HUES64 (cell line): ENCODE measurements around the gene DDHD1.

Experiments
- H3K27ac ChIP-seq: 2 replicates; pipeline ENCODE4 v1.7.0; 2013; ENCODE audit warnings: low read depth, low read length, inconsistent platforms
- H3K27me3 ChIP-seq: 2 replicates; pipeline ENCODE4 v1.6.1; 2013; ENCODE audit warnings: mild to moderate bottlenecking, low read length; ENCODE audit not compliant: insufficient read depth
- H3K36me3 ChIP-seq: 2 replicates; pipeline ENCODE4 v1.6.1; 2013; ENCODE audit warnings: mild to moderate bottlenecking, low read length; ENCODE audit not compliant: insufficient read depth
- H3K4me1 ChIP-seq: 2 replicates; pipeline ENCODE4 v1.6.1; 2013; ENCODE audit warnings: mild to moderate bottlenecking, low read length, moderate library complexity; ENCODE audit not compliant: insufficient read depth
- H3K4me3 ChIP-seq: 2 replicates; pipeline ENCODE4 v1.5.1; 2013; ENCODE audit warnings: mild to moderate bottlenecking, low read length, moderate library complexity
- H3K9ac ChIP-seq: 2 replicates; pipeline ENCODE4 v1.6.1; 2013; ENCODE audit warnings: mild to moderate bottlenecking, low read depth, low read length
- H3K9me3 ChIP-seq: 2 replicates; pipeline ENCODE4 v1.6.1; 2013; ENCODE audit warnings: low read depth, low read length; ENCODE audit not compliant: insufficient read depth
- WGBS: fragments of 150-250, 120-280 bp; methylation state at CpG from one replicate; pipeline ENCODE4 v1.1.7; 2013; ENCODE audit warnings: missing lambda C conversion rate; 5-methylcytosine and 5-hydroxymethylcytosine counted together

The DDHD1 gene

GRCh38 chr14:53011053-53011462, 142.1 kb downstream of the DDHD1 start:
- 38% methylated on average over 7 of the region's 7 CpGs for WGBS
- Histone ChIP-seq H3K27ac (peak overlapping the region; percentile 33; the same call in 1 of the 2 replicates), H3K27me3 (no peaks in the 10 kb centered on the region), H3K9ac (no peak overlapping the region), H3K4me3 (no peak overlapping the region), H3K4me1 (peaks cover 22% of the 10 kb centered on the region), H3K36me3 (no peaks in the 10 kb centered on the region), H3K9me3 (no peaks in the 10 kb centered on the region)

GRCh38 chr14:53010193-53011040, 142.7 kb downstream of the DDHD1 start:
- H3K27ac ChIP-seq = no peak overlapping the region
- no peaks in the 10 kb centered on the region for H3K27me3 ChIP-seq
- no peak overlapping the region for H3K9ac ChIP-seq
- no peaks in the 10 kb centered on the region for H3K36me3 ChIP-seq
- no peaks in the 10 kb centered on the region for H3K9me3 ChIP-seq
- H3K4me1 ChIP-seq = peaks cover 22% of the 10 kb centered on the region
- WGBS = 85% methylated on average over 2 of the region's 3 CpGs
- H3K4me3 ChIP-seq = no peak overlapping the region

GRCh38 chr14:53006931-53007562, 146.1 kb downstream of the DDHD1 start:
- H3K9me3 ChIP-seq = no peaks in the 10 kb centered on the region
- H3K4me1 ChIP-seq = peaks cover 16% of the 10 kb centered on the region; the same call in 1 of the 2 replicates
- H3K27ac ChIP-seq = no peak overlapping the region
- H3K4me3 ChIP-seq = no peak overlapping the region
- WGBS = 76% methylated on average over 4 of the region's 4 CpGs
- no peak overlapping the region for H3K9ac ChIP-seq
- H3K27me3 ChIP-seq = no peaks in the 10 kb centered on the region
- no peaks in the 10 kb centered on the region for H3K36me3 ChIP-seq

GRCh38 chr14:53004976-53005375, 148.1 kb downstream of the DDHD1 start:
- WGBS = 98% methylated on average over 5 of the region's 5 CpGs
- H3K27me3 ChIP-seq = no peaks in the 10 kb centered on the region
- H3K9ac ChIP-seq = no peak overlapping the region
- no peak overlapping the region for H3K4me3 ChIP-seq
- no peak overlapping the region for H3K27ac ChIP-seq
- no peaks in the 10 kb centered on the region for H3K36me3 ChIP-seq
- no peaks in the 10 kb centered on the region for H3K4me1 ChIP-seq
- no peaks in the 10 kb centered on the region for H3K9me3 ChIP-seq

GRCh38 chr14:53003776-53004175, 149.3 kb downstream of the DDHD1 start:
- Histone ChIP-seq H3K4me1 (no peaks in the 10 kb centered on the region), H3K4me3 (no peak overlapping the region), H3K9me3 (no peaks in the 10 kb centered on the region), H3K9ac (no peak overlapping the region), H3K36me3 (no peaks in the 10 kb centered on the region), H3K27me3 (no peaks in the 10 kb centered on the region), H3K27ac (no peak overlapping the region)
- 98% methylated on average over 2 of the region's 4 CpGs for WGBS

- Histone ChIP-seq H3K27me3 (no peaks in the 10 kb centered on the region), H3K27ac (no peak overlapping the region), H3K9me3 (no peaks in the 10 kb centered on the region), H3K4me1 (no peaks in the 10 kb centered on the region), H3K36me3 (no peaks in the 10 kb centered on the region), H3K9ac (no peak overlapping the region), H3K4me3 (no peak overlapping the region)
- WGBS = 75% methylated on average over 5 of the region's 5 CpGs
Observed at GRCh38 chr14:53002576-53002975, 150.5 kb downstream of the DDHD1 start.

GRCh38 chr14:53001787-53002378, 151.2 kb downstream of the DDHD1 start:
- H3K36me3 ChIP-seq = no peaks in the 10 kb centered on the region
- H3K27me3 ChIP-seq = no peaks in the 10 kb centered on the region
- no peak overlapping the region for H3K4me3 ChIP-seq
- no peaks in the 10 kb centered on the region for H3K9me3 ChIP-seq
- no peaks in the 10 kb centered on the region for H3K4me1 ChIP-seq
- no peak overlapping the region for H3K27ac ChIP-seq
- 91% methylated on average over 5 of the region's 7 CpGs for WGBS
- H3K9ac ChIP-seq = no peak overlapping the region

- WGBS = 96% methylated on average over 6 of the region's 6 CpGs
- no peaks in the 10 kb centered on the region for H3K4me1 ChIP-seq
- no peak overlapping the region for H3K4me3 ChIP-seq
- H3K36me3 ChIP-seq = no peaks in the 10 kb centered on the region
- no peaks in the 10 kb centered on the region for H3K9me3 ChIP-seq
- H3K27me3 ChIP-seq = no peaks in the 10 kb centered on the region
- H3K9ac ChIP-seq = no peak overlapping the region
- H3K27ac ChIP-seq = no peak overlapping the region
Observed at GRCh38 chr14:52998376-52999015, 154.6 kb downstream of the DDHD1 start.

GRCh38 chr14:52996493-52996892, 156.6 kb downstream of the DDHD1 start:
- Histone ChIP-seq H3K27me3 (no peaks in the 10 kb centered on the region), H3K4me3 (no peak overlapping the region), H3K36me3 (no peaks in the 10 kb centered on the region), H3K9ac (no peak overlapping the region), H3K9me3 (no peaks in the 10 kb centered on the region), H3K27ac (no peak overlapping the region), H3K4me1 (no peaks in the 10 kb centered on the region)
- WGBS = 97% methylated on average over 2 of the region's 2 CpGs

GRCh38 chr14:52995998-52996397, 157.1 kb downstream of the DDHD1 start:
- 96% methylated on average over 1 of the region's 1 CpG for whole genome bisulfite sequencing
- H3K27ac ChIP-seq = no peak overlapping the region
- H3K4me1 ChIP-seq = no peaks in the 10 kb centered on the region
- H3K27me3 ChIP-seq = no peaks in the 10 kb centered on the region
- H3K4me3 ChIP-seq = no peak overlapping the region
- no peak overlapping the region for H3K9ac ChIP-seq
- no peaks in the 10 kb centered on the region for H3K9me3 ChIP-seq
- no peaks in the 10 kb centered on the region for H3K36me3 ChIP-seq
